ENCODE data around the gene ARHGEF10L.

GRCh38 chr1:17611991-17612390 lies 72.5 kb downstream of the ARHGEF10L start:
- TF ChIP-seq CTCF (conservative IDR thresholded peaks at IDR 0.05; ENCODE audit: low read depth, low read length) (no peak), EZH2 (IDR thresholded peaks at IDR 0.05; ENCODE audit: low read length, unreplicated experiment) (no peak)

Measured in PC-3 (cell line).